ENCODE data around the gene IL13.
A peak's percentile ranks its signal among the peaks of the same experiment; 100 is the strongest.

The IL13 gene

GRCh38 chr5:132656774-132657355, 1.1 kb upstream of the IL13 start:
- DNase-seq, result no peak

GRCh38 chr5:132658381-132659302, 669 bp downstream of the IL13 start:
- no peak for DNase-seq

GRCh38 chr5:132659598-132660493, 1.9 kb downstream of the IL13 start:
- no peak for DNase-seq

DNA sequence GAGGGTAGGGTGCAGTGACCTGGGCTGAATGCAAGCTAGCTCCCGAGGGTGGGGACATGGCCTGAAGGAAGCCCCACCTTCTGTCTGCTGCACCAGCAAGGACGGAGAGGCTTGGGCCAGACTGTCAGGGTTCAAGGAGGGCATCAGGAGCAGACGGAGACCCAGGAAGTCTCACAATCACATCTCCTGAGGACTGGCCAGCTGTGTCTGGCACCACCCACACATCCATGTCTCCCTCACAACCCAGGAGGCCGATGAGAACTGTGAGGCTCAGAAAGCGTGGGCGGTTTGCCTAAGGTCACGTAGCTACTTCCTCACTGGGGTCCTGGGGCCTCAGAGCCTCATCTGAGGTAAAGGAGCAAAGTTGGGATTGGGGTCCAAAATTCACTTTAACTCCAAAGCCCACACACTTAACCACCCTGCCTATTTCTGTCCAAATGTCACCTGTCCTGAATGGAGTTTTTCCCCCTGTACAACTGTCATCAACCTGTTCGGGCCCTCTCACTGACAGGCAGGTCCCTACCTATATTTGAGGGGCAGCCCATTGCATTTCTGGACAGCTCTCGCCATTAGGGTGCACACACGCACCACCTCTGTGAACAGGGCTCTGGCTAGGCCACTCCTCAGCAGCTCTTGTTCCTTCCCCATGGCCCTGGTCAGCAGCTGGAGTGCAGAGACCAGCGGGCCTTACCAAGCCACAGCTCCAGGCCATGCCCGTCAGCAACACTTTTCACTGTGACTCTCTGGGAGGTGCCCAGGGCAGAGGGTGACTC, 3.4 kb downstream of the IL13 start:
- peak; percentile 49 for DNase-seq

DNA sequence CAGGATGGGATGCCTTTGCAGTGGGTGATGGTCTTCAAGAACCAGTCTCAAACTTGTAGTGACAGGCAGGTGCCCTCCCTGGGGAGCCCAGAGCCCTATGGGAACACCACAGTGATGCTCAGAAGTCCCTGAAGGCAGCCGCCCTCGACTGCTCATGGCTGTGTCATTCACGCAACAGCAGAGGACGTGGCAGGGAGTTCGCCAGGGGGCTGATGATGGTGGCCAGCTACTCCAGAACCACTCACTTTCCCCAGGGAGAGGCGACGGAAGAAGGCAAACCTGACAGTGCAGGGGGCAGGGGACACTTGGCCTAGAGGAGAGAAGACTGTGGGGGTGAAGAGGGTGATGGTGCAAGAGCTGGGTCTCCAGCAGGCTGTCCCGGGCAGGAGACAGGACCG, 4.0 kb downstream of the IL13 start:
- DNase-seq, result no peak

- peak; percentile 66 for DNase-seq
Observed at GRCh38 chr5:132662925-132663770, 5.2 kb downstream of the IL13 start.

DNA sequence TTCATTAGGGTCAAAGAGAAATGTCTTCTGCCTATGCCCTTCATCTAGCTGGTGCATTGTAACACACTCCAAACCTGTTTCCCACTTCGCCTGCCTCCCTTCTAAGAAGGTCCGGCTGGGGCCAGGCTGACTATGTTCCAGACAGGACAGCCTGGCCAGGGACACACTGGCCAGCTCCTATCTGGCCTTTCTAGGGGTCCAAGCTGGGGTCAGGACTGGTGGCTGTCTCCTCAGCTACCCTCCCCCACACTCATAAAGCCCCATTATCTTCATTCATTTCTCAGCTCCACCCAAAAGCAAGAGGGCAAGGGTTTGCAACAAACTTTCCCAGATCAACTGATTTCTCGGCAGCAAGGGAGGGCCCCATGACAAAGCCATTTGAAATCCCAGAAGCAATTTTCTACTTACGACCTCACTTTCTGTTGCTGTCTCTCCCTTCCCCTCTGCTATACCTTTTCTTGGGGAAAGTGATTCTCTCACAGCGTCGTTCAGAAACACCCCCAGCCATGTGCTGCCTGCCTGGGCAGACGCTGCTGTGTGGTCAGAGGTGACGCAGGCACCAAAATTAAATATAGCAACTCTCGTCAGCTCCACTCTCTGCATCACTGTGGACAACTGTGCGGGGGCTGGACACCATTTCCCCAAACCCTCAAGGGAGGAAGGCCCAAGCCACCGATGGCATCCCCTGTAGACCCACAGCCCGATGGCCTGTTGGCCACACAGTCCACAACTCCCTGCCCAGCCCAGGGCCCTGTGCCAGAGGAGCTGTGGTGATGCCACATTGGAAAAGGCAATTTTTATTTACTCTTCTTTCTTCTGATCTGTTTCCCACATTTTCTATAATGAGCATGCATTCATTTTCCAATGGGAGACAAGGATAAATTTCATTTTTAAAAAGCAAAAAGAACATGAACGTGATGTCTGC, 6.1 kb downstream of the IL13 start:
- DNase-seq, result peak; percentile 73

DNA sequence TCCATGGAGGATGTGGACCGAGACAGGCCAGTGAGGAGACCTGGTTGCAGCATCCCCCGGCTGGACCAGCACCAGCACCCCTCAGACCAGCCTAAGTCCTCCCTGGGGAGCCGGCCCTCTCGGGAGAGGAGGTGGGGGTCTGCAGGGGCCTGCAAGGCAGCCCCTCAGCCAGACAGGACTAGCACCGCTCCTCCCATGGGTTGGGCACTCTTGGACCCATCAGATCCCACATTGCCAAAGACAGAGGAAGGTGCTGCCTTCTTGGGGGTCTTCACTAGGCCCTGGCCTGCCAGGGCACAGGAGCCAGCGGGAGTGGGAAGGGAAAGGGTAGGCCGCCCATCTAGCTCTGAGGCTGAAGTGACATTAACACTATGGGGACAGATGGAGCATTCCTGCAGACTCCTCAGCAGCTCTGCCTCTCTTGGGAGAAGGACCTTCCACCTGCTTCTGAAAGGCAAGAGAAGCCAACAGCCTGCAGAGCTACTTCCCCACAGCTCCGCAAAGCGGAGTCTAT, 6.8 kb downstream of the IL13 start:
- DNase-seq, result no peak

DNA sequence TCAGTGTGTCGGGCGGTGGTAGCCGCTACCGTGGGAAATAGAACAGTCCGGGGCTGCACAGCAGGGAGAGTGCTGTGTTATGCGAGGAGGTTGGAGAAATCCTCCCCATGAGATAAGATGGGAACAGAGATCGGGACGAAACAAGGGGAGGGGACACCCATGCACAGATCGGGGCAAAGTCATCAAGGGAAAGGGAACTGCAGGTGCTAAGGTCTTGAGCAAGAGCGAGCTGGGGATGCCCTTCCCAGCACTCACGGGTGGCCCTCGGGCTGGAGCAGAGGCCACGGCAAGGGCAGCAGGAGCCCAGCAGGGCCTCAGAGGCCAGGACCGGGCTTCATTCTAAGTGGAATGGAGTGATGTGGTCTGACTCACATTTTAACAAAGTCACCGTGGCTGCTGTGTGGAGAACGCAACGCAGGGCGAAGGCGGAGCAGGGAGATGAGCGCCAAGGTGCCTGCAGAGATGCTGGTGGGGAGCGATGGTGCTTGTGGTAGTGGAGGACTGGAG, 7.7 kb downstream of the IL13 start:
- no peak for DNase-seq

GRCh38 chr5:132666310-132667123, 8.5 kb downstream of the IL13 start:
- peak; percentile 62 for DNase-seq

- no peak for DNase-seq
Observed at GRCh38 chr5:132667309-132667708, 9.3 kb downstream of the IL13 start.

DNA sequence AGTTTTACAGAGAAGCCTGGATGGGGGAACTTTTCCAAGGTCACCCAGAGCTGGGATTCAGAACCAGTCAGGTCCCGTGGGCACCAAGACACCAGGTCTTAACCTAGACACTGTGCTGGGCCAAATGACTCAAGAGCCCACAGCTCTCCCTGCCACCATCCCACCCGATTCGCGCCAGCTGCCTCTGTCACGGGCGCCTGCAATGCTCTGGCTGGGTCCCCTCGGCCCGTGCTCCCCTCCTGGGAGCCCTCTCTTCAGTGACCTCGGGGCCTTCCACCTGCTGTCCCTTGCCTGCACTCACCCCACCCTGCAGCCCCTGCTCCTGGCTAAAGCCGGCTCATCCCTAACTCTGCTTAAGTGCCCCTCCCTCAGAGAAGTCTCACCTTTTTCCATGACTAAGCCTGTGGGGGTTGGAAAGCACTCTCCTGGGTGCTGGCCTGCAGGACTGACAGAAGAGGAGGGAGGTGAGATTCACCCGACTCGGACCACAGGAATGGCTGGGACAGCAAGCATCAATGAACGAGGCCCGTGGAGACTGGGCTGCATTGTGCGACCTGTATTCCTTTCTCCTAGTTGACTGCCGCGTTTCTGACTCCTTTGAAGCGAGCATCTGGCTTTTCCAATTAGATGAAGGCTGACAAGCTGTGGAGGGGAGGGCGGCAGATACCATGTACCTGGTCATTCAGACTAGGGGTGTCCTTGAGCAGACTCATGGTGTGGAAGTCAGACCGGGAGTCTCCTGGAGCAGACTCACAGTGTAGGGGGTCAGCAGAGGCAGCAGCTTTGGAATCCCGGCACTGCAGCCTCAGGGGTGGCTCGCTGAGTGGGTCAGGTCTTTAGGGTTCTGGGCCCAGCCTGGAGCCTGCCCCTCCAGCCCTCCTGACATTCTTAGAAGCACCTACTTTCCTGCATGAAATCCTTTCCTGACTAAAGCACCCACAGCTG, 10.1 kb downstream of the IL13 start:
- DNase-seq, result no peak

DNA sequence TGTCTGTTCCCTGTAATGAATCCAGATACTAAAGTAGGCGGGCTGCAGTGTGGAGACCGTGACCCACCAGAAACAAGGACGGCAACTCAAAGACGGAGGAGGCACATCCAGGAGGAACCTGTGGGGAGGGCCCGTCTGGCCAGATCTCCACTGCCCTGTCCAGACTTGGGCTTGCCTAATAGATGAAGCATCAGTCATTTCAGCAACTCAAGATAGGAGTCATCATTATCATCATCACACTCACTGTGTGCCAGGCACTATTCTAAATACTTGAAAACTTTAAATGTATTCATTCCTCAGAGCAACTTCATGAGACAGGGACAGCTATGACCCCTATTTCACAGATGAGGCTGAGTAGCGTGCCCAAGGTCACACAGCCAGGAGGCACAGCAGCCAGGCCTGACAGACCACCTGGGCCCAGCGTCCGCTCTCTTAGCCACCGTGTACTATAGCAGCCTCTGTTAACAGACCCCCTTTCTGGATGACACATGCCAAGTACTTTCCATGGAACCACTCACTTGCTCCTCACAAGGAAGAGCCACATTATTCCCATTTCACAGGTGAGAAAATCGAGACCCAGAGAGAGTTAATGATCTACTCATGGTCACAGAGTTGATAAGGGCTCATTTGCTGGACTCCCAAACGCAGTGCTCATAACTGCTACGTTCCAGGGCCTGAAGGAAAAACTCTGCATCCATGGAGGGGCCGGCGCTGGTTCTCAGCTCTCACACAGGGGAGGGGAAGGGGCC, 10.9 kb downstream of the IL13 start:
- DNase-seq, result no peak

GRCh38 chr5:132669455-132669820, 11.5 kb downstream of the IL13 start:
- no peak for DNase-seq

DNA sequence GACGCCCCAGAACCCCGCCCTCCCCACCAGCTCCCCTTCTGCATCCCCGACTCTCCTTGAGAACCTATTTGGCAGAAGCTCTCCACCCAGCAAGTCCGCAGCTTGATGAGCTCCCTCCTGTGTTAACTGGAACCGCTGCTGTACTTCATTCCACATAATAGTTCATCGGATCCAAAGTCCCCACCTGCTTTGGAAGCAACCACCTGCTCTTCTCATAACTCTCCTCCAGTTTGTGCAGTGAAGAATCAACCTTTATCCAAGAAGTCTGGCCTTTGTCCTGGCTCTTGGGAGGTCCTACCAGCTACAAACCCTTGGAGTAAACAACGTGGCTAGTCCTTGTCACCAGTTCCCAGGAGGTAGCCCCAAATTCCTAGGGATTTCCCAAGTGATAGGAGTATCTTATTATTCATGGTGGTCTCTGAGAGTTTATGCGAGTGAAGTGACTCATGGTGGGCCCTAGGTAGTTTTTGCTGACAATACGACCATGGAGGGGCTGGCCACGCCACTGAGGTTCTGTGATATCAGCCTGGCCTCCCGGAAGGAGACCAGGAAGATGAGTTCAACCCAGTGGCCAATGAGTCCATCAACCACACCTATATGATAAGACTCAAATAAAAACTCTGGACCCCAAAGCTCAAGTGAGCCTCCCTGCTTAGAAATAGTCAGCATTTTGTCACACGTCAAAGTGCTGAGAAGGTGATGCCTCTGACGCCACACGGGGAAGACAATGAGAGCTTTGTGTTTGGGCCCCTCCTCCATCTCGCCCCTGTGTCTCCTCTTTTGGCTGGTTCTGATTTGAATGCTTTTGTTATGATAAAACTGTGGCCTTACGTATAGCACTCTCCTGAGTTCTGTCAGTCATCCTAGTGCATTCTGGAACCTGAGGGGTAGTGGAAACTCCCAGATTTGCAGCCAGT, 12.3 kb downstream of the IL13 start:
- no peak for DNase-seq

- DNase-seq, result no peak
Observed at GRCh38 chr5:132671000-132671399, 13.0 kb downstream of the IL13 start.
